Measurements from ENCODE around the gene XKR8. TPM values are rescaled to one million over a fixed set of nuclear protein-coding genes. Genes with fewer than 3 reads are reported as not detected.
A peak's percentile ranks its signal among the peaks of the same experiment; 100 is the strongest.

The XKR8 gene
- total and polyA plus RNA-seq, 8 donors = 0.58 to 33.9 (median 5.2) TPM

DNA sequence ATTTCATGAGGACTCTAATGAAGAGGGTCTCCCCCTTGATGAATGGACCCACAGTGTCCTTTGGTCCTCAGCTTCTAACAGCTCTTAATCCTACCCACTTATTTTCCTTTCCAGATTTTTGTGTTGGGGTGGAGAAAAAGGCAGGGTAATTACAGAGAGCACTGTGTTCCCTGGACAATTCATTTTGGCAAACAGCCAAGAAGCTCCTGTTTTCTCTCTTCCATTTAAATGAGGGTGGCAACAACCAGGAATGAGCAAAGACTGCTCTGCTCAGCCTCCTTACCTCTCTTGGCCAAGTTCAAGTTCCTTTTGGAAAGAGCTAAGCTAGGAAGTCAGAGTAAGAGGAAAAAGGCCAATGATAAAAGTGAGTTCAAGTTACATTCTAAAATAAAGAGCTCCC lies 11.9 kb downstream of the XKR8 start:
- intact Hi-C loops (cut with DNase I; ENCODE audit: low total_unique reads) = loop anchor here (10.0 kb wide), 1 partner anchor 107 kb away; no protein-coding TSS in a partner anchor
- Histone ChIP-seq H3K4me1 (peaks cover 0 to 36% (median 19%) of the 10 kb centered on the region in 4 donors), H3K27ac (peak overlapping the region in 3 of 5 donors; percentile 13 to 62 (median 35)), H3K4me3 (no peak overlapping the region), H3K9me3 (no peaks in the 10 kb centered on the region), H3K36me3 (peaks cover 14 to 60% (median 54%) of the 10 kb centered on the region in 4 donors), H3K27me3 (no peaks in the 10 kb centered on the region)
- TF ChIP-seq, protein P1, sequence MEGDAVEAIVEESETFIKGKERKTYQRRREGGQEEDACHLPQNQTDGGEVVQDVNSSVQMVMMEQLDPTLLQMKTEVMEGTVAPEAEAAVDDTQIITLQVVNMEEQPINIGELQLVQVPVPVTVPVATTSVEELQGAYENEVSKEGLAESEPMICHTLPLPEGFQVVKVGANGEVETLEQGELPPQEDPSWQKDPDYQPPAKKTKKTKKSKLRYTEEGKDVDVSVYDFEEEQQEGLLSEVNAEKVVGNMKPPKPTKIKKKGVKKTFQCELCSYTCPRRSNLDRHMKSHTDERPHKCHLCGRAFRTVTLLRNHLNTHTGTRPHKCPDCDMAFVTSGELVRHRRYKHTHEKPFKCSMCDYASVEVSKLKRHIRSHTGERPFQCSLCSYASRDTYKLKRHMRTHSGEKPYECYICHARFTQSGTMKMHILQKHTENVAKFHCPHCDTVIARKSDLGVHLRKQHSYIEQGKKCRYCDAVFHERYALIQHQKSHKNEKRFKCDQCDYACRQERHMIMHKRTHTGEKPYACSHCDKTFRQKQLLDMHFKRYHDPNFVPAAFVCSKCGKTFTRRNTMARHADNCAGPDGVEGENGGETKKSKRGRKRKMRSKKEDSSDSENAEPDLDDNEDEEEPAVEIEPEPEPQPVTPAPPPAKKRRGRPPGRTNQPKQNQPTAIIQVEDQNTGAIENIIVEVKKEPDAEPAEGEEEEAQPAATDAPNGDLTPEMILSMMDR (IDR thresholded peaks at IDR 0.05) = no peak
- no peak for TF ChIP-seq POLR2AphosphoS5 (IDR thresholded peaks at IDR 0.05)
- no peak for TF ChIP-seq EP300 (IDR thresholded peaks at IDR 0.05)
- no peak for TF ChIP-seq POLR2A (IDR thresholded peaks at IDR 0.05)
- peak in 1 of 2 donors; percentile 36 for DNase-seq

DNA sequence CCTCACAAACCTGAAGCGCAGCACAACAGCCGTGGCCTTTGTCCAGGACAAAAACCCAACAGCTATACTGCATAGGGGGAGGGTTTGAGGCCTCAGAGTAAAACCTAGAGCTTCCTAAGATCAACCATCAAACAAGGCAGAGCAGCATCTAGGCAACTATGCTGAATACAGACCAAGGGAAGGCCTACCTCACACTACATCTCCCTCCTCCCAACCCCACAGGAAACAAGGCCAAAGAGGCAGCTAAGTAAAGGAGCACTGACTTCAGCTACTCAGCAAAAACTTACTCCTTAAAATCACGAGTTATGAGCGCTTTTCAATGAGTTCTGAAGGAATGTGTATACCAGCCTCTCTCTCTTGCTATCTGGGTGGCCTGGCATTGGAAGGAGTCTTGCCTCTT lies 12.4 kb downstream of the XKR8 start:
- DNase-seq = no peak
- Histone ChIP-seq H3K4me3 (no peak overlapping the region), H3K9me3 (no peaks in the 10 kb centered on the region), H3K27me3 (no peaks in the 10 kb centered on the region), H3K27ac (peak overlapping the region in 2 of 5 donors; percentile 35 to 62), H3K4me1 (peaks cover 0 to 36% (median 19%) of the 10 kb centered on the region in 4 donors), H3K36me3 (peaks cover 12 to 60% (median 54%) of the 10 kb centered on the region in 4 donors)
- intact Hi-C loops (cut with DNase I; ENCODE audit: low total_unique reads) = loop anchor here (10.0 kb wide), 1 partner anchor 107 kb away; no protein-coding TSS in a partner anchor
- TF ChIP-seq POLR2A (IDR thresholded peaks at IDR 0.05) = no peak
- TF ChIP-seq, protein P1 (IDR thresholded peaks at IDR 0.05) = no peak
- no peak for TF ChIP-seq EP300 (IDR thresholded peaks at IDR 0.05)
- TF ChIP-seq POLR2AphosphoS5 (IDR thresholded peaks at IDR 0.05) = no peak
- WGBS, 5 donors = 79 to 94% (median 92%) methylated on average over 4 of the region's 4 CpGs

DNA sequence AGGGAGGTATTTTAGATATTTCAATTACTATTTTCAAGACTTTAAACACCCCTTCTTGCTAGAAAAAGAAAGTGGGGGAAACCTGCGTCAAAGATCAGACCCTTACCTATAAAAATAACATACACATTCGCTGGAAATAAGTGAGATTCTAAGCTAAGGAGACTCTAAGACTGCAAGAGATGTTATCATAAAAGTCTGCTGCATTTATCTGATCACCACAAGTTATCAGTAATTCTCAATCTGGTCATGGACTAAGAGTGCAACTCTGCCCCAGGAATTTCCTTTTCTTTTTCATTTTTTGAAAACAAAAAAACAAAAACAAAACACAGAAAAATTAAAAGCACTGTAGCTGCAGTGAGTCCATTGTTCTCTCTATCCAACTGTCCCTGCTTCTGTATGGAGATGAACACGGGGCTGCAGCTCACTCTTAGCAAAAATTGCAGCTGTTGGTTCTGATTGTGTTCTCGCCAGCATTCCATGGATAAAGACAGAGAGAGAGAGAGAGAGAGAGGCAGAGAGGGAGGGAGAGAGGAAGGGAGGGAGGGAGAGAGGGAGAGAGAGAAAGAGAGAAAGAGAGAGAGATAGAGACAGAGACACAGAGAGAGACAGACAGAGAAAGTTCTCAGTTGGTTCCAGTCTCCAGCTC lies 14.1 kb downstream of the XKR8 start:
- peaks cover 0 to 29% (median 17%) of the 10 kb centered on the region in 4 donors for H3K4me1 ChIP-seq
- peaks cover 6 to 59% (median 49%) of the 10 kb centered on the region in 4 donors for H3K36me3 ChIP-seq
- no peak overlapping the region for H3K27ac ChIP-seq
- no peak overlapping the region for H3K4me3 ChIP-seq
- TF ChIP-seq POLR2AphosphoS5 (IDR thresholded peaks at IDR 0.05) = no peak
- TF ChIP-seq, protein P1 (IDR thresholded peaks at IDR 0.05) = no peak
- TF ChIP-seq POLR2A (IDR thresholded peaks at IDR 0.05) = no peak
- no peak for TF ChIP-seq EP300 (IDR thresholded peaks at IDR 0.05)
- H3K9me3 ChIP-seq = no peaks in the 10 kb centered on the region
- whole genome bisulfite sequencing, 5 donors = 74 to 81% (median 76%) methylated on average over 4 of the region's 4 CpGs
- intact Hi-C loops (cut with DNase I; ENCODE audit: low total_unique reads) = loop anchor here (10.0 kb wide), 1 partner anchor 109 kb away; no protein-coding TSS in a partner anchor
- DNase-seq = no peak
- no peaks in the 10 kb centered on the region for H3K27me3 ChIP-seq

DNA sequence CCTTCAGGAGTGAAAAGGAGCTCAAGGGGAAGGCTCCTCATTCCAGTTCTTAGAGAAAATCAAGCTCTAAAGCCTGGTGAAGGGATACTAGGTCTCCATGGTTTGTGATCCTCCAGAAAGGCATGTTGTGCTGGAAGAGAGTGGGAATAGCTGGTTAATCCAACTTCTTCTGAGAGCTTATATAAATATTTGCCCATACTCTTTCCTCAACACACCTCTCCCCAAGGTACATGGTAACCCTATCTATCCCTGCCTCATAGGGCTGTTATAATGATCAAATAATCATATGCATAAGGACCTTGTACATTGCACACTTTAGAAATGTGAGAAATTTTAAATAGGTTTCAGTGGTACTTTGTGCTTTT lies 14.6 kb downstream of the XKR8 start:
- no peaks in the 10 kb centered on the region for H3K9me3 ChIP-seq
- H3K36me3 ChIP-seq = peaks cover 6 to 59% (median 48%) of the 10 kb centered on the region in 4 donors
- H3K4me1 ChIP-seq = peaks cover 0 to 33% (median 19%) of the 10 kb centered on the region in 4 donors
- no peak overlapping the region for H3K4me3 ChIP-seq
- no peak for DNase-seq
- H3K27me3 ChIP-seq = no peaks in the 10 kb centered on the region
- H3K27ac ChIP-seq = no peak overlapping the region
- TF ChIP-seq EP300 (IDR thresholded peaks at IDR 0.05) = no peak
- TF ChIP-seq, protein P1 (IDR thresholded peaks at IDR 0.05) = no peak
- TF ChIP-seq POLR2AphosphoS5 (IDR thresholded peaks at IDR 0.05) = no peak
- no peak for TF ChIP-seq POLR2A (IDR thresholded peaks at IDR 0.05)
- intact Hi-C loops (cut with DNase I; ENCODE audit: low total_unique reads) = loop anchor here (10.0 kb wide), 1 partner anchor 110 kb away; no protein-coding TSS in a partner anchor
